NCI-H146 treated with DMSO at 0.1 percent for 48 hours (cell line): ENCODE results near the gene OR2T29.
"Not testable (repeated sequence)": the region's sequence is repeated elsewhere in the genome, so short reads cannot be mapped to it uniquely, and the experiment has no call there.

Source experiments
- DNase-seq: peaks from one replicate; lab custom pipeline; 2025; ENCODE audit not compliant: unreplicated experiment; lab: John Stamatoyannopoulos, UW

Gene OR2T29

DNA sequence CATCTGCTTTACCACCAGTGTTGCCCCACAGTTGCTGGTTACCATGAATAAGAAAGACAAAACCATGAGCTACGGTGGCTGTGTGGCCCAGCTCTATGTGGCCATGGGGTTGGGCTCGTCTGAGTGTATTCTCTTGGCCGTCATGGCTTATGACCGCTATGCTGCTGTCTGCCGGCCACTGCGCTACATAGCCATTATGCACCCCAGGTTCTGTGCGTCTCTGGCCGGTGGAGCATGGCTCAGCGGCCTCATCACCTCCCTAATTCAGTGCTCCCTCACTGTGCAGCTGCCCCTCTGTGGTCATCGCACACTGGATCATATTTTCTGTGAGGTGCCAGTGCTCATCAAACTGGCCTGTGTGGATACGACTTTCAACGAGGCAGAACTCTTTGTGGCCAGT lies 40.7 kb downstream of the OR2T29 start:
- DNase-seq = no peak

DNA sequence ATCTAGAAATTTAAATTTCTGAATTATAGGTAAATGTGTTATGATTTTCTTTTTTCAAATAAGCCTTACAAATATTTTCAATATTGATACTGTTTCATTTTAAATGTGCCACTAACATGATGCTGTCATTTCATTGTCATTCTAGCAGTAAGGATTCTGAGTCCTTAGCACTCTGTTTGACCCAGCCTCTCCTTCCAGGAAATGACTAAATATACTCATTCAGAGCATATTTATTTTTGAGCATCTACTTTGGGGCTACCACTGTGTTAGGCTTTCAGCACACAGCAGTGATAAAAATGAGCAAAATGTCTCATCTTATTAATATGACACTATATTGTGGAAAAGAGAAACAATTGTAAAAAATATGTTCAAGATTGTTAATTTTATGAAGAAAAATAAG lies 52.4 kb downstream of the OR2T29 start:
- not testable (repeated sequence) for DNase-seq

DNA sequence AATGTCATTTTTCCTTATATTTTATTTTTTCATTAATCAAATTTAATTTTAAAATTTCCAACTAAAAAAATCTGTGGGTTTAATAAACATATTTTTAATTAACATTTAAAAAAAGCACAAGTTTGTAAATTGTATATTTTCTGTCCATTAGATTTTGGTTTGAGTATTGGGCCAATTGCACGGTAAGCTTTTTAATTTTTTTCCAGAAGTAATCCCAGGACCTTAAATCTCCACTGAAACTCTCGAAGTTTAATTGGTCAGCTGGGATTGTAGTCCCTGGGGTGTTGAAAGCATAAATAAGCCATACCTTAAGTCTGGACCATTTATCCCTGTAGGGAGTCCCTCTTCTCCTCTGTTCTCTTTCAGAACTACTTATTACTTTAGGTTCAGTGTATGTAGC lies 54.8 kb downstream of the OR2T29 start, which contains the start of gene OR2G6:
Gene OR2G6, plus strand, starts transcription at position 301 of the 400 bp plus-strand sequence. CDS start 13,574 bp downstream, outside the sequence.
- not testable (repeated sequence) for DNase-seq
